GM23338 (cell line): ENCODE results near the gene KCNJ4. TPM values are rescaled to one million over a fixed set of nuclear protein-coding genes. Genes with fewer than 3 reads are reported as not detected.
A peak's percentile ranks its signal among the peaks of the same experiment; 100 is the strongest.

ENCODE experiments used
- ATAC-seq: fragments of 200-7000 bp; cut with Tn5 transposase; 3 replicates; pipeline ENCODE4 v1.9.1; 2020
- DNase-seq: peaks from one replicate; pipeline ENCODE4 v3.0.0-alpha.2; 2015; ENCODE audit warnings: low spot score
- H2AFZ ChIP-seq: fragments of 200-600 bp; sonication (generic); 2 replicates; pipeline ENCODE4 v1.8.0; 2016; ENCODE audit warnings: antibody characterized with exemption, mild to moderate bottlenecking, moderate library complexity
- H3F3A ChIP-seq: fragments of 200-600 bp; sonication (generic); replicated peaks from 2 replicates; pipeline ENCODE4 v1.8.0; 2017; ENCODE audit warnings: antibody characterized with exemption, mixed run types, low read depth
- H3K27ac ChIP-seq: fragments of 200-600 bp; sonication (generic); 2 replicates; pipeline ENCODE4 v1.6.1; 2016; ENCODE audit warnings: low read depth
- H3K27me3 ChIP-seq: fragments of 200-600 bp; sonication (generic); 2 replicates; pipeline ENCODE4 v1.8.0; 2016; ENCODE audit warnings: mild to moderate bottlenecking, mixed run types, moderate library complexity; ENCODE audit not compliant: insufficient read depth
- H3K36me3 ChIP-seq: fragments of 200-600 bp; sonication (generic); 2 replicates; pipeline ENCODE4 v1.8.0; 2016; ENCODE audit warnings: mild to moderate bottlenecking; ENCODE audit not compliant: insufficient read depth
- H3K4me1 ChIP-seq: fragments of 200-600 bp; sonication (generic); 2 replicates; pipeline ENCODE4 v1.8.0; 2016; ENCODE audit warnings: mild to moderate bottlenecking, moderate library complexity; ENCODE audit not compliant: insufficient read depth
- H3K4me2 ChIP-seq: fragments of 200-600 bp; sonication (generic); 2 replicates; pipeline ENCODE4 v1.7.1; 2017; ENCODE audit warnings: mixed run types
- H3K4me3 ChIP-seq: fragments of 200-600 bp; sonication (generic); 2 replicates; pipeline ENCODE4 v1.6.1; 2016; ENCODE audit warnings: mixed run types
- H3K79me2 ChIP-seq: fragments of 200-600 bp; sonication (generic); replicated peaks from 2 replicates; pipeline ENCODE4 v1.8.0; 2017; ENCODE audit warnings: mild to moderate bottlenecking; ENCODE audit not compliant: insufficient read depth
- H3K9me2 ChIP-seq: fragments of 200-600 bp; sonication (generic); 2 replicates; pipeline ENCODE4 v1.8.0; 2017; ENCODE audit not compliant: insufficient read depth
- H4K20me1 ChIP-seq: fragments of 200-600 bp; sonication (generic); replicated peaks from 2 replicates; pipeline ENCODE4 v1.8.0; 2017; ENCODE audit warnings: mild to moderate bottlenecking; ENCODE audit not compliant: insufficient read depth
- H3K27ac Mint-ChIP-seq: 2 replicates; pipeline ENCODE4 v1.8.0; 2020; ENCODE audit warnings: inconsistent platforms, mild to moderate bottlenecking, moderate library complexity, mixed read lengths
- H3K27me3 Mint-ChIP-seq: 3 replicates; pipeline ENCODE4 v1.8.0; 2022; ENCODE audit warnings: low read depth, mild to moderate bottlenecking, moderate library complexity, mixed read lengths, inconsistent platforms; ENCODE audit not compliant: insufficient read depth, poor library complexity
- H3K36me3 Mint-ChIP-seq: 3 replicates; pipeline ENCODE4 v1.8.0; 2021; ENCODE audit warnings: low read depth, mild to moderate bottlenecking, inconsistent platforms, moderate library complexity, mixed read lengths
- H3K4me1 Mint-ChIP-seq: 3 replicates; pipeline ENCODE4 v1.8.0; 2020; ENCODE audit warnings: mild to moderate bottlenecking, inconsistent platforms, mixed read lengths
- H3K4me3 Mint-ChIP-seq: 3 replicates; pipeline ENCODE4 v1.8.0; 2021; ENCODE audit warnings: moderate library complexity, mild to moderate bottlenecking, inconsistent platforms, mixed read lengths
- H3K9me3 Mint-ChIP-seq: 3 replicates; pipeline ENCODE4 v1.8.0; 2020; ENCODE audit warnings: moderate library complexity, mild to moderate bottlenecking, inconsistent platforms, mixed read lengths
- CREB1 ChIP-seq: fragments of 250-450 bp; sonication (Bioruptor Pico); IDR thresholded peaks from 2 replicates; pipeline ENCODE4 v1.5.0; 2020; ENCODE audit warnings: low read depth, mild to moderate bottlenecking, moderate library complexity
- CTCF ChIP-seq, 2 experiments: fragments of 200-600 bp in 1 of 2; sonication (generic) in 1 of 2; conservative IDR thresholded peaks; 2 replicates each; pipeline versions ENCODE4 v1.5.1 to v1.6.1; 2016 to 2017; ENCODE audit warnings: antibody characterized with exemption in 2 of 2, low read depth in 2 of 2, mild to moderate bottlenecking in 2 of 2, moderate library complexity in 1 of 2
- ETS1 ChIP-seq: IDR thresholded peaks from 2 replicates; pipeline ENCODE4 v1.6.1; 2016; ENCODE audit warnings: antibody characterized with exemption
- NANOG ChIP-seq: IDR thresholded peaks from 2 replicates; pipeline ENCODE4 v1.6.1; 2016; ENCODE audit warnings: antibody characterized with exemption, borderline replicate concordance
- POLR2AphosphoS5 ChIP-seq: IDR thresholded peaks from 2 replicates; pipeline ENCODE4 v1.6.1; 2016; ENCODE audit warnings: antibody characterized with exemption, low read depth
- STAT1 ChIP-seq: IDR thresholded peaks from one replicate; pipeline ENCODE4 v1.6.1; 2016; ENCODE audit warnings: antibody characterized with exemption; ENCODE audit not compliant: unreplicated experiment
- ZNF114 ChIP-seq: fragments of 250-450 bp; sonication (Bioruptor Pico); IDR thresholded peaks from 2 replicates; pipeline ENCODE4 v1.5.0; 2020; ENCODE audit warnings: mild to moderate bottlenecking, moderate library complexity
- ZNF462 ChIP-seq: fragments of 250-450 bp; sonication (Bioruptor Pico); IDR thresholded peaks from 2 replicates; pipeline ENCODE4 v1.5.0; 2020; ENCODE audit warnings: mild to moderate bottlenecking, moderate library complexity
- polyA plus RNA-seq: library from polyadenylated mRNA; unstranded; fragments of >200 nt; fragmentation: Nextera tagmentation; extraction: Ambion mirVana; gene quantifications from 2 replicates; pipeline ENCODE4 v1.2.1, GENCODE V29; 2016
- total RNA-seq: library from RNA; depleted of rRNA; stranded (reverse); fragments of >200 nt; shearing (Covaris generic); gene quantifications from 2 replicates; pipeline ENCODE4 v1.2.3, GENCODE V29; 2014

Gene KCNJ4
- total and polyA plus RNA-seq, 2 experiments from 2014 or later, result 0.23 to 1.3 TPM

- H3K4me3 ChIP-seq, result no peak overlapping the region
- no peaks in the 10 kb centered on the region for H3K36me3 ChIP-seq
- no peaks in the 10 kb centered on the region; the same call in 2 of the 3 replicates for H3K9me3 Mint-ChIP-seq
- 0 out of 2 replicates have a peak overlapping the region, but pooled peaks have one; percentile 40 for H3K27ac Mint-ChIP-seq
- ATAC-seq (no peak; the same call in 2 of the 3 replicates), DNase-seq (no peak)
- no peaks in the 10 kb centered on the region for H3K36me3 Mint-ChIP-seq
- no peak overlapping the region for H3K4me3 Mint-ChIP-seq
- no peaks in the 10 kb centered on the region for H3K27me3 ChIP-seq
- H3K4me1 ChIP-seq, result no peaks in the 10 kb centered on the region
- no peaks in the 10 kb centered on the region for H4K20me1 ChIP-seq
- H3K79me2 ChIP-seq, result no peaks in the 10 kb centered on the region
- no peak overlapping the region for H3K4me2 ChIP-seq
- H3F3A ChIP-seq, result no peaks in the 10 kb centered on the region; the same call in 1 of the 2 replicates
- H3K4me1 Mint-ChIP-seq, result peaks cover 4% of the 10 kb centered on the region
- H3K9me2 ChIP-seq, result no peaks in the 10 kb centered on the region
- TF ChIP-seq ZNF114 (CRISPR knock-in tag), result no peak
- no peak for TF ChIP-seq STAT1
- TF ChIP-seq ETS1, result no peak
- TF ChIP-seq CTCF (conservative IDR thresholded peaks at IDR 0.05; ENCODE audit: low read depth in 2 of 2), result no peak
- no peak for TF ChIP-seq POLR2AphosphoS5
- TF ChIP-seq CREB1, result no peak
- TF ChIP-seq NANOG, result no peak
- TF ChIP-seq ZNF462, result no peak
- H3K27ac ChIP-seq, result no peak overlapping the region
- peaks cover 15% of the 10 kb centered on the region for H3K27me3 Mint-ChIP-seq
- no peak overlapping the region for H2AFZ ChIP-seq
These were observed 23.6 kb downstream of the KCNJ4 start for GRCh38 chr22:38431266-38432010.
